Type B pancreatic cell (in vitro differentiated cells): ENCODE measurements around the gene VTA1. TPM values are rescaled to one million over a fixed set of nuclear protein-coding genes. Genes with fewer than 3 reads are reported as not detected.

ENCODE experiments used
- DNase-seq: peaks from one replicate; pipeline ENCODE4 v3.0.0; 2021; ENCODE audit warnings: mixed read lengths; ENCODE audit not compliant: unreplicated experiment; ENCODE audit errors: extremely low spot score
- H3K27ac Mint-ChIP-seq: 2 replicates; pipeline ENCODE4 v1.8.0; 2021; ENCODE audit warnings: mild to moderate bottlenecking, mixed read lengths
- H3K27me3 Mint-ChIP-seq: 2 replicates; pipeline ENCODE4 v1.8.0; 2021; ENCODE audit warnings: mixed read lengths
- H3K36me3 Mint-ChIP-seq: 2 replicates; pipeline ENCODE4 v1.8.0; 2021; ENCODE audit warnings: mixed read lengths
- H3K4me1 Mint-ChIP-seq: one replicate; pipeline ENCODE4 v1.8.0; 2021; ENCODE audit warnings: mixed read lengths; ENCODE audit not compliant: unreplicated experiment
- H3K4me3 Mint-ChIP-seq: 2 replicates; pipeline ENCODE4 v1.8.0; 2021; ENCODE audit warnings: mild to moderate bottlenecking, mixed read lengths
- H3K9me3 Mint-ChIP-seq: 2 replicates; pipeline ENCODE4 v1.8.0; 2021; ENCODE audit warnings: mixed read lengths
- total RNA-seq: library from RNA; stranded (reverse); gene quantifications from 2 replicates; pipeline ENCODE4 v1.2.1, GENCODE V29; 2021; ENCODE audit warnings: low replicate concordance
- TF ChIP-seq, protein P1 (sequence below): fragments of 200-600 bp; sonication (generic); conservative IDR thresholded peaks from 2 replicates; pipeline ENCODE4 v1.5.0; 2021; ENCODE audit warnings: antibody characterized with exemption, mild to moderate bottlenecking

Gene VTA1
- total RNA-seq, 1 donor from 2014 or later: 49.9 TPM

DNA sequence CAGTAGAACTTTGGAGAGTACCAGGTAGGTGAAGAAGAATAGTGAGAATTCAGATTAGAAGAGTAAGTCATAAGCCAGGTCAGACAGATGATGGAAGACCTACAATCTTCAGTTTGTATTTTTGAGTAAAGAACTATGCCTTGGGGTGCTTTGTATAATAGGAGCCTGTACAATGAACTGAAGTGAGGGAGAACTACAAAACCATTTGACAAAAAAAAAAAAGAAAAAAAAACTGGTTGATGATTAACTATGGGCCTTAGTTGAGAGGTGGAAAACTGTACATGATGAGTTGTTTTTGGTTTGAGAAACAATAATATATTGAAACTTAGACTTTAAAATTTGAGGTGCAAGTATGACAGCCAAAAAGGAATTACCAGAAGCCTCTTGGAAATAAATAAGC, 25.7 kb downstream of the VTA1 start:
- peaks cover 2% of the 10 kb centered on the region for H3K9me3 Mint-ChIP-seq
- H3K27ac Mint-ChIP-seq: no peak overlapping the region
- H3K27me3 Mint-ChIP-seq: no peaks in the 10 kb centered on the region
- no peaks in the 10 kb centered on the region for H3K4me1 Mint-ChIP-seq
- DNase-seq: no peak
- H3K36me3 Mint-ChIP-seq: peaks cover 34% of the 10 kb centered on the region
- TF ChIP-seq, protein P1, sequence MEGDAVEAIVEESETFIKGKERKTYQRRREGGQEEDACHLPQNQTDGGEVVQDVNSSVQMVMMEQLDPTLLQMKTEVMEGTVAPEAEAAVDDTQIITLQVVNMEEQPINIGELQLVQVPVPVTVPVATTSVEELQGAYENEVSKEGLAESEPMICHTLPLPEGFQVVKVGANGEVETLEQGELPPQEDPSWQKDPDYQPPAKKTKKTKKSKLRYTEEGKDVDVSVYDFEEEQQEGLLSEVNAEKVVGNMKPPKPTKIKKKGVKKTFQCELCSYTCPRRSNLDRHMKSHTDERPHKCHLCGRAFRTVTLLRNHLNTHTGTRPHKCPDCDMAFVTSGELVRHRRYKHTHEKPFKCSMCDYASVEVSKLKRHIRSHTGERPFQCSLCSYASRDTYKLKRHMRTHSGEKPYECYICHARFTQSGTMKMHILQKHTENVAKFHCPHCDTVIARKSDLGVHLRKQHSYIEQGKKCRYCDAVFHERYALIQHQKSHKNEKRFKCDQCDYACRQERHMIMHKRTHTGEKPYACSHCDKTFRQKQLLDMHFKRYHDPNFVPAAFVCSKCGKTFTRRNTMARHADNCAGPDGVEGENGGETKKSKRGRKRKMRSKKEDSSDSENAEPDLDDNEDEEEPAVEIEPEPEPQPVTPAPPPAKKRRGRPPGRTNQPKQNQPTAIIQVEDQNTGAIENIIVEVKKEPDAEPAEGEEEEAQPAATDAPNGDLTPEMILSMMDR: no peak
- H3K4me3 Mint-ChIP-seq: no peak overlapping the region

DNA sequence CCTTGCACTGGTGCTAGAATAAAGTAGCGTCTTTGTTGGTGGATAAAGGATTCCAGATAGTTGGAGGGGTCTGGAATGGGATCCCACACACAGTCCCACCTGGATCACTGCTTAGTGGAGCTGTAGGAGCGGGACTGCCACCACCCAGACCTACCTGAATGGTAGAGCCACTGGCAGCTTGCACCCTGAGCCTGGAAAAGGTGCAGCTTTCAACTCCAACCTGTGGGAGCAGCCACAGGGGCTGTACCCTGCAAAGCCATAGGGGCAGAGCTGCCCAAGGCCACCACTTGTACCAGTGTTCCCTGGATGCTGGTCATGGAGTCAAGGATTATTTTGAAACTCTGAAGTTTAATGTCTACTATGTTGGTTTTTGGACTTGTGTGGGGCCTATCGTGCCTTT, 26.9 kb downstream of the VTA1 start:
- Mint-ChIP-seq H3K27ac (no peak overlapping the region), H3K4me1 (no peaks in the 10 kb centered on the region), H3K9me3 (peaks cover 6% of the 10 kb centered on the region), H3K27me3 (no peaks in the 10 kb centered on the region), H3K4me3 (no peak overlapping the region), H3K36me3 (peaks cover 40% of the 10 kb centered on the region)
- DNase-seq: no peak
- TF ChIP-seq, protein P1: no peak

DNA sequence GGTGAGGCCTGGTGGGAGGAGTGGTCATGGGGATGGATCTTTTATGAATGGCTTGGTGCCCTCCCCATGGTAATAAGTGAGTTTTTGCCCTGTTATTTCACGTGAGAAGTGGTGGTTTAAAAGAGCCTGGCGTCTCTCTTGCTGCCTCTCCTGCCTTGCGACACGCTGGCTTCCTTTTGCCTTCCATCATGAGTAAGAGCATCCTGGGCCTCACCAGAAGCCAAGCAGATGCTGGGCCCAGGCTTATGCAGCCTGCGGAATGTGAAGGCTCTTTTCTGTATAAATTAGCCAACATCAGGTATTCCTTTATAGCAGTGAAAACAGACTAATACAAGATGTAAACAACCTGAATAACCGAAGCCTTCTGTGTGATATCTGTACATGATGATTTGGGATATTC, 27.6 kb downstream of the VTA1 start:
- Mint-ChIP-seq H3K27me3 (no peaks in the 10 kb centered on the region), H3K27ac (no peak overlapping the region), H3K9me3 (peaks cover 6% of the 10 kb centered on the region), H3K4me3 (no peak overlapping the region), H3K36me3 (peaks cover 40% of the 10 kb centered on the region), H3K4me1 (no peaks in the 10 kb centered on the region)
- TF ChIP-seq, protein P1: no peak
- no peak for DNase-seq

- DNase-seq: no peak
- H3K4me3 Mint-ChIP-seq: no peak overlapping the region
- H3K36me3 Mint-ChIP-seq: peaks cover 36% of the 10 kb centered on the region
- TF ChIP-seq, protein P1: no peak
- no peaks in the 10 kb centered on the region for H3K4me1 Mint-ChIP-seq
- no peaks in the 10 kb centered on the region for H3K27me3 Mint-ChIP-seq
- H3K27ac Mint-ChIP-seq: no peak overlapping the region
- H3K9me3 Mint-ChIP-seq: peaks cover 6% of the 10 kb centered on the region
Observed at GRCh38 chr6:142178129-142178528, 31.1 kb downstream of the VTA1 start.

DNA sequence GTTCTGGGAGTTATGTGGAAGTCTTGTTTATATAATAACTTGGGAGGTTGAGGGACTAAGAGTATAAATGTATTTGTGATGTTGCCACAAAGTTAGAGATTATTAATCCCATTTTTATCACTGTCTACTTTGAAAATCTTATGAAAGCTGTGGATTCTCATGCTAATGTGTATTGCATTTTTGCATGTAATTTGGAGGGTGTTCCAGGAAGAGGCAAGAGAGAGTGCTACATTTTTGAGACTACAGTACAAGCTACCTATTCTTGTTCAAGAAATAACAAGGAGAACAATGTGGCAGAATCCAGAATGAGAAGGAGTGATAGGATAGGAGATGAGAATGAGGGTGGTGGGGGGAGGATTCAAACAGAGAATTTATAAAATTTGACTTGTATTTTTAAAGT, 34.9 kb downstream of the VTA1 start:
- TF ChIP-seq, protein P1: no peak
- no peak overlapping the region for H3K27ac Mint-ChIP-seq
- H3K9me3 Mint-ChIP-seq: peaks cover 6% of the 10 kb centered on the region
- H3K4me1 Mint-ChIP-seq: peaks cover 12% of the 10 kb centered on the region
- no peaks in the 10 kb centered on the region for H3K27me3 Mint-ChIP-seq
- DNase-seq: no peak
- H3K4me3 Mint-ChIP-seq: no peak overlapping the region
- peaks cover 16% of the 10 kb centered on the region for H3K36me3 Mint-ChIP-seq

GRCh38 chr6:142183351-142183750, 36.3 kb downstream of the VTA1 start:
- DNase-seq: no peak
- TF ChIP-seq, protein P1: no peak
- Mint-ChIP-seq H3K27me3 (no peaks in the 10 kb centered on the region), H3K36me3 (peaks cover 8% of the 10 kb centered on the region), H3K9me3 (no peaks in the 10 kb centered on the region), H3K4me1 (peaks cover 18% of the 10 kb centered on the region), H3K27ac (no peak overlapping the region), H3K4me3 (no peak overlapping the region)
